IMR-90 (cell line): ENCODE data around the gene SIPA1L3. TPM values are rescaled to one million over a fixed set of nuclear protein-coding genes. Genes with fewer than 3 reads are reported as not detected.

Experiments
- ATAC-seq: fragments of 200-7000 bp; cut with Tn5 transposase; 2 replicates; pipeline ENCODE4 v1.9.1; 2020; ENCODE audit warnings: low read depth, mild to moderate bottlenecking, moderate library complexity
- BruUV-seq: library from RNA; stranded (reverse); fragments of 400-500 nt; replicated peaks from 2 replicates; lab custom pipeline; 2021; lab: Mats Ljungman, UMichigan
- CTCF ChIA-PET: fragments of 300-600 bp; formaldehyde crosslinking; extraction: SDS; loops from one replicate; lab custom pipeline; 2021; ENCODE audit warnings: antibody characterized with exemption; lab: Yijun Ruan, JAX
- POLR2A ChIA-PET: fragments of 300-600 bp; sonication (Branson Sonifier 250); formaldehyde crosslinking; loops from one replicate; lab custom pipeline; 2022; ENCODE audit warnings: antibody characterized with exemption; ENCODE audit not compliant: unreplicated experiment; lab: Charles Lee
- DNase-seq: peaks from one replicate; pipeline ENCODE4 v3.0.0; 2013
- H2AFZ ChIP-seq: replicated peaks from 2 replicates; pipeline ENCODE3; 2013; ENCODE audit warnings: low read length, mild to moderate bottlenecking; ENCODE audit not compliant: poor library complexity
- H2AK5ac ChIP-seq: 2 replicates; pipeline ENCODE4 v1.6.1; 2013; ENCODE audit warnings: low read depth, low read length, inconsistent platforms
- H2AK9ac ChIP-seq: replicated peaks from 2 replicates; pipeline ENCODE3; 2013; ENCODE audit warnings: mild to moderate bottlenecking, low read depth, low read length, moderate library complexity; ENCODE audit not compliant: poor library complexity
- H2BK120ac ChIP-seq: 2 replicates; pipeline ENCODE4 v1.6.1; 2013; ENCODE audit warnings: low read depth, low read length, inconsistent platforms
- H2BK15ac ChIP-seq: 3 replicates; pipeline ENCODE4 v1.6.1; 2013; ENCODE audit warnings: low read depth, low read length, inconsistent platforms
- H2BK20ac ChIP-seq: 2 replicates; pipeline ENCODE4 v1.6.1; 2013; ENCODE audit warnings: low read depth, mild to moderate bottlenecking, inconsistent platforms, low read length, moderate library complexity
- H2BK5ac ChIP-seq: 2 replicates; pipeline ENCODE4 v1.6.1; 2013; ENCODE audit warnings: mild to moderate bottlenecking, low read depth, low read length, inconsistent platforms; ENCODE audit not compliant: poor library complexity, severe bottlenecking
- H3K14ac ChIP-seq: replicated peaks from 2 replicates; pipeline ENCODE4 v1.6.1; 2013; ENCODE audit warnings: low read depth, low read length, inconsistent platforms
- H3K18ac ChIP-seq: 2 replicates; pipeline ENCODE4 v1.6.1; 2013; ENCODE audit warnings: low read depth, low read length, control low read depth
- H3K23ac ChIP-seq: 2 replicates; pipeline ENCODE4 v1.6.1; 2013; ENCODE audit warnings: low read depth, low read length, inconsistent platforms
- H3K27ac ChIP-seq: 2 replicates; pipeline ENCODE4 v1.5.1; 2013; ENCODE audit warnings: mild to moderate bottlenecking, control low read depth, low read length; ENCODE audit not compliant: insufficient read depth
- H3K27me3 ChIP-seq: 2 replicates; pipeline ENCODE4 v1.6.1; 2013; ENCODE audit warnings: low read length; ENCODE audit not compliant: control insufficient read depth, insufficient read depth
- H3K36me3 ChIP-seq: 2 replicates; pipeline ENCODE4 v1.6.1; 2013; ENCODE audit warnings: low read length, mixed read lengths; ENCODE audit not compliant: control insufficient read depth, insufficient read depth
- H3K4ac ChIP-seq: 2 replicates; pipeline ENCODE4 v1.6.1; 2013; ENCODE audit warnings: low read depth, low read length, inconsistent platforms
- H3K4me1 ChIP-seq: 2 replicates; pipeline ENCODE4 v1.6.1; 2013; ENCODE audit warnings: low read length, mixed read lengths; ENCODE audit not compliant: control insufficient read depth, insufficient read depth
- H3K4me2 ChIP-seq: 2 replicates; pipeline ENCODE4 v1.6.1; 2013; ENCODE audit warnings: low read depth, mild to moderate bottlenecking, control low read depth, low read length, moderate library complexity
- H3K4me3 ChIP-seq: 2 replicates; pipeline ENCODE4 v1.5.1; 2013; ENCODE audit warnings: low read depth, mild to moderate bottlenecking, control low read depth, low read length, moderate library complexity; ENCODE audit not compliant: insufficient read depth
- H3K56ac ChIP-seq: 2 replicates; pipeline ENCODE4 v1.6.1; 2013; ENCODE audit warnings: low read length, inconsistent platforms; ENCODE audit not compliant: insufficient read depth; ENCODE audit errors: extremely low read depth
- H3K79me1 ChIP-seq, 2 experiments: 2 replicates each; pipeline ENCODE4 v1.6.1; 2013; ENCODE audit warnings: low read length in 2 of 2, inconsistent platforms in 1 of 2, low read depth in 1 of 2
- H3K9ac ChIP-seq: 2 replicates; pipeline ENCODE4 v1.6.1; 2013; ENCODE audit warnings: low read depth, low read length, control low read depth
- H3K9me1 ChIP-seq: 2 replicates; pipeline ENCODE4 v1.6.1; 2013; ENCODE audit warnings: low read length, inconsistent platforms; ENCODE audit not compliant: insufficient read depth
- H3K9me3 ChIP-seq: 2 replicates; pipeline ENCODE4 v1.6.1; 2013; ENCODE audit warnings: low read length; ENCODE audit not compliant: control insufficient read depth, insufficient read depth
- H4K20me1 ChIP-seq: 2 replicates; pipeline ENCODE4 v1.6.1; 2013; ENCODE audit warnings: low read length, inconsistent platforms; ENCODE audit not compliant: insufficient read depth
- H4K5ac ChIP-seq: 2 replicates; pipeline ENCODE4 v1.6.1; 2013; ENCODE audit warnings: mild to moderate bottlenecking, low read depth, low read length, control low read depth
- H4K8ac ChIP-seq, 2 experiments: 2 replicates each; pipeline ENCODE4 v1.6.1; 2013; ENCODE audit warnings: low read depth in 2 of 2, low read length in 2 of 2, control low read depth in 1 of 2, inconsistent platforms in 1 of 2
- H4K91ac ChIP-seq: 2 replicates; pipeline ENCODE4 v1.6.1; 2013; ENCODE audit warnings: low read depth, low read length, inconsistent platforms; ENCODE audit not compliant: insufficient read depth
- BHLHE40 ChIP-seq: fragments of 150-350 bp; IDR thresholded peaks from 2 replicates; pipeline ENCODE4 v1.6.1; 2016; ENCODE audit warnings: mild to moderate bottlenecking, low read depth, low read length
- CEBPB ChIP-seq: IDR thresholded peaks from 2 replicates; pipeline ENCODE4 v1.6.1; 2012; ENCODE audit warnings: low read depth, low read length, improper control_type of control experiment
- CHD1 ChIP-seq: IDR thresholded peaks from 2 replicates; pipeline ENCODE4 v1.6.1; 2012; ENCODE audit warnings: low read depth, low read length, improper control_type of control experiment
- FOS ChIP-seq: fragments of 150-350 bp; IDR thresholded peaks from 2 replicates; pipeline ENCODE4 v1.6.1; 2016; ENCODE audit warnings: low read depth, low read length
- MAFK ChIP-seq: IDR thresholded peaks from 2 replicates; pipeline ENCODE4 v1.6.1; 2012; ENCODE audit warnings: low read depth, low read length, improper control_type of control experiment
- MAZ ChIP-seq: IDR thresholded peaks from 2 replicates; pipeline ENCODE4 v1.6.1; 2012; ENCODE audit warnings: low read depth, mild to moderate bottlenecking, low read length, improper control_type of control experiment, moderate library complexity, borderline replicate concordance
- MXI1 ChIP-seq: IDR thresholded peaks from 2 replicates; pipeline ENCODE4 v1.6.1; 2012; ENCODE audit warnings: low read depth, mild to moderate bottlenecking, low read length, moderate library complexity, borderline replicate concordance
- NFE2L2 ChIP-seq: fragments of 150-350 bp; IDR thresholded peaks from 2 replicates; pipeline ENCODE4 v1.6.1; 2016; ENCODE audit warnings: low read depth, mild to moderate bottlenecking, low read length
- POLR2A ChIP-seq: IDR thresholded peaks from 2 replicates; pipeline ENCODE4 v1.6.1; 2012; ENCODE audit warnings: mild to moderate bottlenecking, low read depth, low read length
- RAD21 ChIP-seq: IDR thresholded peaks from 2 replicates; pipeline ENCODE4 v1.6.1; 2012; ENCODE audit warnings: low read length, improper control_type of control experiment
- RCOR1 ChIP-seq: IDR thresholded peaks from 2 replicates; pipeline ENCODE4 v1.6.1; 2012; ENCODE audit warnings: mild to moderate bottlenecking, low read length, improper control_type of control experiment; ENCODE audit not compliant: insufficient replicate concordance
- RFX5 ChIP-seq: IDR thresholded peaks from 2 replicates; pipeline ENCODE4 v1.8.0; 2012; ENCODE audit warnings: low read depth, mild to moderate bottlenecking, low read length, moderate library complexity
- SMC3 ChIP-seq: fragments of 150-350 bp; IDR thresholded peaks from 2 replicates; pipeline ENCODE4 v1.6.1; 2016; ENCODE audit warnings: low read depth, mild to moderate bottlenecking, antibody characterized with exemption, low read length, moderate library complexity
- WGBS, 2 experiments: methylation state at CpG; one replicate each; pipeline versions ENCODE4 v1.1.5 to v1.1.7; 2013; ENCODE audit warnings: missing lambda C conversion rate in 2 of 2; ENCODE audit not compliant: insufficient read length in 1 of 2; ENCODE audit errors: extremely low coverage in 2 of 2; 5-methylcytosine and 5-hydroxymethylcytosine counted together
- dilution Hi-C: fragments of 300-500 bp; cut with HindIII; formaldehyde crosslinking; loops from one replicate; pipeline ENCODE4 v1.14.3; 2018; ENCODE audit warnings: low sequenced_read_pairs; ENCODE audit not compliant: unreplicated experiment
- in situ Hi-C: fragments of 300-500 bp; cut with MboI; formaldehyde crosslinking; loops from 3 replicates; pipeline ENCODE4 v1.14.3; 2019; ENCODE audit warnings: low sequenced_read_pairs, inconsistent platforms, mixed read lengths
- intact Hi-C: fragments of 100-400 bp; cut with micrococcal nuclease; formaldehyde crosslinking; loops from 2 replicates; pipeline ENCODE4 v1.10.0; 2022
- polyA plus RNA-seq, 3 experiments: library from polyadenylated mRNA; depleted of rRNA; stranded (reverse); fragments of >200 nt; gene quantifications; 2 replicates each; pipeline ENCODE4 v1.2.3, GENCODE V29; 2012; ENCODE audit warnings: low replicate concordance in 1 of 3
- total RNA-seq: library from RNA; depleted of rRNA; stranded (reverse); fragments of >200 nt; gene quantifications from 2 replicates; pipeline ENCODE4 v1.2.3, GENCODE V29; 2012
- TF ChIP-seq, protein P1 (sequence below): fragments of 150-350 bp; IDR thresholded peaks from 2 replicates; pipeline ENCODE4 v1.6.1; 2017; ENCODE audit warnings: mild to moderate bottlenecking, antibody characterized with exemption, low read length, low read depth
- TF ChIP-seq, protein P2 (sequence below): conservative IDR thresholded peaks from 2 replicates; pipeline ENCODE4 v1.5.1; 2012; ENCODE audit warnings: mild to moderate bottlenecking, low read depth, low read length, improper control_type of control experiment

Gene SIPA1L3
- total and polyA plus RNA-seq, 2 of the 4 experiments (the other 2 are of a cell fraction) = 4.1 to 9.4 TPM

DNA sequence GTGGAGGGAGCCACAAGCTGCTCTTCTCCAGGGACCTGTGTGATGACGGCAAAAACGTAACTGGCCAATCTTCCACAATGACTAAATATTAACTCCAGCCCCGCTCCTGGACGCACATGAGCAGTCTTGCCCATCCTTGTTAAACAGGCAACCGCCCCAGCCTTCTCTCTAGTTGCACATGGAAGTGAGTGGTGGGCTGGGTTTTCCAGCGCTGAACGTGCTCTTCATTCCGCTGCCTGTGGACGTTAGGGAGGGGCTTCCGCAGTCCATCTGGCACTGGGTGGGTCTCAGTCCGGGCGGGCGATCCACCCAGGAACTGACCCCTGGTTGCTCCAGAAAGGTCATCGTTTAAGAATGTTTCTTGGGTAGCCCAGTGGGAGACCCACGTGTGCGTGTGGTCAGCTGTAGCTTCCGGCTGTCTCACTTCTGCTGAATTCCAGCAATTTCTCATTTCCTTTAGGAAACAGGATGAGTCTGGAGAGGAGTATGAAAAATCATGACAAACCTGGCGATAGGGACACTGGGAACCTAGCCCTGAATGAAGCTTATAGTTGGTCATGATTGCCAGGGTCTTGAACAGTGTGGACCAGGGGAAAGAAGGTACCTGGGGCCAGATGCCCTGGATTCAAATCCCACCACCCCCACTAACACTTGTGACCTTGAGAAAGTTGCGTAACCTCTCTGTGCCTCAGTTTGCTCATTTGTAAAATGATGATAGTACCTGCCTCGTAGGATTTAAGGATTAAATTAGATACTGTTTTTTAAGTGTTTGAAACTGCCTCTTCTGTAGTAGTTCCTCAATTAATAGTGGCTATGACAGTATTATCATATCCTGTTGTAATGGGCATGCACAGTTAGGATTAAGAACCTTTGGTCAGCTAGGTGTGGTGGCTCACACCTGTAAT lies 92.6 kb downstream of the SIPA1L3 start:
- Histone ChIP-seq H2BK20ac (peak overlapping the region; percentile 99), H3K14ac (peak overlapping the region; percentile 100), H2AFZ (peak overlapping the region; percentile 70), H3K23ac (peak overlapping the region; percentile 98), H3K9ac (no peak overlapping the region; the same call in 1 of the 2 replicates), H2BK15ac (peak overlapping the region; percentile 100), H3K4me2 (no peak overlapping the region), H3K56ac (peak overlapping the region; percentile 83), H3K27ac (peak overlapping the region; percentile 67), H2AK5ac (peak overlapping the region; percentile 100), H3K9me1 (peaks cover 11% of the 10 kb centered on the region; the same call in 1 of the 2 replicates), H4K20me1 (no peaks in the 10 kb centered on the region), H3K4me3 (no peak overlapping the region), H2BK120ac (peak overlapping the region; percentile 99), H4K8ac (peak overlapping the region; percentile 98 to 99), H3K9me3 (no peaks in the 10 kb centered on the region), H4K5ac (peak overlapping the region; percentile 95), H3K4me1 (peaks cover 15% of the 10 kb centered on the region), H3K27me3 (no peaks in the 10 kb centered on the region), H3K36me3 (no peaks in the 10 kb centered on the region), H4K91ac (peak overlapping the region; percentile 99), H3K18ac (peak overlapping the region; percentile 93), H2BK5ac (peak overlapping the region; percentile 97), H3K79me1 (peaks cover 13 to 81% of the 10 kb centered on the region in 2 experiments), H2AK9ac (peak overlapping the region; percentile 94), H3K4ac (peak overlapping the region; percentile 100)
- POLR2A ChIA-PET = no interaction called here
- DNase-seq (peak; percentile 98), ATAC-seq (peak; percentile 64)
- intact Hi-C loops (no loop called here), in situ Hi-C loops (no loop called here), dilution Hi-C loops (no loop called here)
- WGBS, 2 experiments = 40% methylated on average over 6 of the region's 20 CpGs; no CpG with 5 or more reads in 1 of the 2 experiments
- CTCF ChIA-PET = interaction anchor here (0.7 kb wide), 1 partner anchor 13 kb away, joined by 3 read pairs; no protein-coding TSS in a partner anchor
- no peak; the same call in 1 of the 2 replicates for TF ChIP-seq RAD21
- TF ChIP-seq SMC3 = no peak
- TF ChIP-seq MAFK = peak; percentile 12; the same call in 1 of the 2 replicates
- TF ChIP-seq, protein P1, sequence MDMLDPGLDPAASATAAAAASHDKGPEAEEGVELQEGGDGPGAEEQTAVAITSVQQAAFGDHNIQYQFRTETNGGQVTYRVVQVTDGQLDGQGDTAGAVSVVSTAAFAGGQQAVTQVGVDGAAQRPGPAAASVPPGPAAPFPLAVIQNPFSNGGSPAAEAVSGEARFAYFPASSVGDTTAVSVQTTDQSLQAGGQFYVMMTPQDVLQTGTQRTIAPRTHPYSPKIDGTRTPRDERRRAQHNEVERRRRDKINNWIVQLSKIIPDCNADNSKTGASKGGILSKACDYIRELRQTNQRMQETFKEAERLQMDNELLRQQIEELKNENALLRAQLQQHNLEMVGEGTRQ = peak; percentile 94
- peak; percentile 96 for TF ChIP-seq CEBPB
- no peak for TF ChIP-seq RFX5
- TF ChIP-seq POLR2A = peak; percentile 44
- TF ChIP-seq, protein P2, sequence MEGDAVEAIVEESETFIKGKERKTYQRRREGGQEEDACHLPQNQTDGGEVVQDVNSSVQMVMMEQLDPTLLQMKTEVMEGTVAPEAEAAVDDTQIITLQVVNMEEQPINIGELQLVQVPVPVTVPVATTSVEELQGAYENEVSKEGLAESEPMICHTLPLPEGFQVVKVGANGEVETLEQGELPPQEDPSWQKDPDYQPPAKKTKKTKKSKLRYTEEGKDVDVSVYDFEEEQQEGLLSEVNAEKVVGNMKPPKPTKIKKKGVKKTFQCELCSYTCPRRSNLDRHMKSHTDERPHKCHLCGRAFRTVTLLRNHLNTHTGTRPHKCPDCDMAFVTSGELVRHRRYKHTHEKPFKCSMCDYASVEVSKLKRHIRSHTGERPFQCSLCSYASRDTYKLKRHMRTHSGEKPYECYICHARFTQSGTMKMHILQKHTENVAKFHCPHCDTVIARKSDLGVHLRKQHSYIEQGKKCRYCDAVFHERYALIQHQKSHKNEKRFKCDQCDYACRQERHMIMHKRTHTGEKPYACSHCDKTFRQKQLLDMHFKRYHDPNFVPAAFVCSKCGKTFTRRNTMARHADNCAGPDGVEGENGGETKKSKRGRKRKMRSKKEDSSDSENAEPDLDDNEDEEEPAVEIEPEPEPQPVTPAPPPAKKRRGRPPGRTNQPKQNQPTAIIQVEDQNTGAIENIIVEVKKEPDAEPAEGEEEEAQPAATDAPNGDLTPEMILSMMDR = no peak
- peak; percentile 24 for TF ChIP-seq RCOR1
- TF ChIP-seq FOS = peak; percentile 82
- TF ChIP-seq MAZ = no peak; the same call in 1 of the 2 replicates
- 0 out of 2 replicates have a peak, but pooled peaks have one; percentile 49 for TF ChIP-seq CHD1
- TF ChIP-seq BHLHE40 = peak; percentile 88
- peak; percentile 19; the same call in 1 of the 2 replicates for TF ChIP-seq NFE2L2
- TF ChIP-seq MXI1 = no peak
- BruUV-seq = no TSS peak
